Caco-2 (cell line): Measurements from ENCODE around the gene RASGRF2. TPM values are rescaled to one million over a fixed set of nuclear protein-coding genes. Genes with fewer than 3 reads are reported as not detected.

Source experiments
- BruUV-seq: library from RNA; stranded (reverse); fragments of 400-500 nt; replicated peaks from 2 replicates; lab custom pipeline; 2021; lab: Mats Ljungman, UMichigan
- CTCF ChIA-PET: fragments of 300-600 bp; sonication (Branson Sonifier 250); formaldehyde crosslinking; loops from one replicate; lab custom pipeline; 2022; ENCODE audit warnings: antibody characterized with exemption; lab: Charles Lee
- POLR2A ChIA-PET: fragments of 300-600 bp; sonication (Branson Sonifier 250); formaldehyde crosslinking; loops from one replicate; lab custom pipeline; 2022; ENCODE audit warnings: antibody characterized with exemption; lab: Charles Lee
- DNase-seq, 2 experiments: peaks; one replicate each; pipeline versions ENCODE4 v3.0.0 to v3.0.0-alpha.2; 2020 to 2022
- H3K27me3 ChIP-seq: replicated peaks from 2 replicates; pipeline ENCODE4 v1.6.0; 2011; ENCODE audit warnings: low read length; ENCODE audit not compliant: control insufficient read depth, insufficient read depth
- H3K36me3 ChIP-seq: 2 replicates; pipeline ENCODE4 v1.5.1; 2011; ENCODE audit warnings: low read length; ENCODE audit not compliant: control insufficient read depth, insufficient read depth
- H3K4me1 ChIP-seq: fragments of 250-450 bp; sonication (Bioruptor Pico); 2 replicates; pipeline ENCODE4 v1.5.1; 2020; ENCODE audit warnings: mild to moderate bottlenecking
- H3K4me3 ChIP-seq: 2 replicates; pipeline ENCODE4 v1.5.1; 2011; ENCODE audit warnings: low read depth, mild to moderate bottlenecking, control low read depth, low read length
- H3K9me3 ChIP-seq: fragments of 250-450 bp; sonication (Bioruptor Pico); 2 replicates; pipeline ENCODE4 v1.5.1; 2020; ENCODE audit warnings: mild to moderate bottlenecking, moderate library complexity
- H3K27ac Mint-ChIP-seq: one replicate; pipeline ENCODE4 v1.8.0; 2022; ENCODE audit warnings: mixed read lengths; ENCODE audit not compliant: unreplicated experiment
- H3K27me3 Mint-ChIP-seq: one replicate; pipeline ENCODE4 v1.8.0; 2022; ENCODE audit warnings: mixed read lengths; ENCODE audit not compliant: insufficient read depth, unreplicated experiment
- H3K36me3 Mint-ChIP-seq: one replicate; pipeline ENCODE4 v1.8.0; 2022; ENCODE audit warnings: mild to moderate bottlenecking, mixed read lengths; ENCODE audit not compliant: insufficient read depth, unreplicated experiment
- H3K4me1 Mint-ChIP-seq: one replicate; pipeline ENCODE4 v1.8.0; 2022; ENCODE audit warnings: low read depth, mixed read lengths; ENCODE audit not compliant: unreplicated experiment
- H3K4me3 Mint-ChIP-seq: one replicate; pipeline ENCODE4 v1.8.0; 2022; ENCODE audit warnings: mild to moderate bottlenecking, moderate library complexity, mixed read lengths; ENCODE audit not compliant: unreplicated experiment
- H3K9me3 Mint-ChIP-seq: one replicate; pipeline ENCODE4 v1.8.0; 2022; ENCODE audit warnings: mixed read lengths; ENCODE audit not compliant: unreplicated experiment
- CTCF ChIP-seq, 2 experiments: fragments of 200-600 bp in 1 of 2; IDR thresholded peaks; 1 replicate in 1 of 2; 2 replicates in 1 of 2; pipeline versions ENCODE4 v1.5.1 to v1.8.0; 2011 to 2022; ENCODE audit warnings: antibody characterized with exemption in 1 of 2, control low read depth in 1 of 2, inconsistent platforms in 1 of 2, low read depth in 1 of 2, low read length in 1 of 2, mild to moderate bottlenecking in 1 of 2, moderate library complexity in 1 of 2; ENCODE audit not compliant: insufficient read depth in 1 of 2, severe bottlenecking in 1 of 2, unreplicated experiment in 1 of 2
- intact Hi-C: fragments of 100-400 bp; cut with micrococcal nuclease; formaldehyde crosslinking; loops from one replicate; pipeline ENCODE4 v1.10.0; 2022; ENCODE audit not compliant: unreplicated experiment
- total RNA-seq: library from RNA; stranded (reverse); gene quantifications from 2 replicates; pipeline ENCODE4 v1.2.3, GENCODE V29; 2022

The RASGRF2 gene
- total RNA-seq, 1 experiment from 2014 or later: 23.1 TPM

- no peak overlapping the region for H3K4me3 ChIP-seq
- H3K4me1 Mint-ChIP-seq: peaks cover 42% of the 10 kb centered on the region
- BruUV-seq: no TSS peak
- H3K27me3 ChIP-seq: no peaks in the 10 kb centered on the region
- H3K9me3 ChIP-seq: no peaks in the 10 kb centered on the region
- peaks cover 20% of the 10 kb centered on the region for H3K36me3 Mint-ChIP-seq
- H3K4me1 ChIP-seq: peaks cover 46% of the 10 kb centered on the region
- no peak for TF ChIP-seq CTCF (IDR thresholded peaks at IDR 0.05; ENCODE audit: insufficient read depth in 1 of 2, low read depth in 1 of 2, low read length in 1 of 2, severe bottlenecking in 1 of 2, unreplicated experiment in 1 of 2)
- H3K27me3 Mint-ChIP-seq: no peaks in the 10 kb centered on the region
- DNase-seq: no peak
- no peak overlapping the region for H3K4me3 Mint-ChIP-seq
- ChIA-PET CTCF (no interaction called here), POLR2A (no interaction called here)
- H3K9me3 Mint-ChIP-seq: peaks cover 12% of the 10 kb centered on the region
- H3K27ac Mint-ChIP-seq: peak overlapping the region; percentile 37
- intact Hi-C loops: no loop called here
- no peaks in the 10 kb centered on the region; the same call in 1 of the 2 replicates for H3K36me3 ChIP-seq
These were observed 287.3 kb downstream of the RASGRF2 start for GRCh38 chr5:81247441-81247972.

GRCh38 chr5:81249240-81249639 is 289.1 kb downstream of the RASGRF2 start:
- Histone ChIP-seq H3K9me3 (no peaks in the 10 kb centered on the region), H3K27me3 (no peaks in the 10 kb centered on the region), H3K4me3 (no peak overlapping the region), H3K36me3 (peaks cover 1% of the 10 kb centered on the region), H3K4me1 (peaks cover 44% of the 10 kb centered on the region)
- DNase-seq: no peak
- H3K27me3 Mint-ChIP-seq: no peaks in the 10 kb centered on the region
- H3K4me3 Mint-ChIP-seq: no peak overlapping the region
- no peak for TF ChIP-seq CTCF (IDR thresholded peaks at IDR 0.05; ENCODE audit: insufficient read depth in 1 of 2, low read depth in 1 of 2, low read length in 1 of 2, severe bottlenecking in 1 of 2, unreplicated experiment in 1 of 2)
- H3K36me3 Mint-ChIP-seq: peaks cover 15% of the 10 kb centered on the region
- intact Hi-C loops: no loop called here
- peaks cover 12% of the 10 kb centered on the region for H3K9me3 Mint-ChIP-seq
- ChIA-PET POLR2A (no interaction called here), CTCF (no interaction called here)
- BruUV-seq: no TSS peak
- H3K27ac Mint-ChIP-seq: no peak overlapping the region
- peaks cover 35% of the 10 kb centered on the region for H3K4me1 Mint-ChIP-seq

GRCh38 chr5:81250004-81250403 is 289.8 kb downstream of the RASGRF2 start:
- intact Hi-C loops: no loop called here
- CTCF ChIA-PET: no interaction called here
- no peaks in the 10 kb centered on the region for H3K27me3 Mint-ChIP-seq

More at GRCh38 chr5:81250004-81250403, 289.8 kb downstream of the RASGRF2 start:
- Mint-ChIP-seq H3K4me1 (peaks cover 34% of the 10 kb centered on the region), H3K9me3 (peaks cover 12% of the 10 kb centered on the region), H3K27ac (no peak overlapping the region), H3K36me3 (peaks cover 16% of the 10 kb centered on the region), H3K4me3 (no peak overlapping the region)
- BruUV-seq: no TSS peak
- TF ChIP-seq CTCF (IDR thresholded peaks at IDR 0.05; ENCODE audit: insufficient read depth in 1 of 2, low read depth in 1 of 2, low read length in 1 of 2, severe bottlenecking in 1 of 2, unreplicated experiment in 1 of 2): no peak
- no peak for DNase-seq
- no peaks in the 10 kb centered on the region for H3K27me3 ChIP-seq
- POLR2A ChIA-PET: no interaction called here
- peaks cover 1% of the 10 kb centered on the region for H3K36me3 ChIP-seq
- H3K4me3 ChIP-seq: no peak overlapping the region
- no peaks in the 10 kb centered on the region for H3K9me3 ChIP-seq
- peaks cover 37% of the 10 kb centered on the region for H3K4me1 ChIP-seq
